Measurements from ENCODE around the gene USE1.

USE1 gene

GRCh38 chr19:17237747-17238706 lies 22.9 kb downstream of the USE1 start:
- DNase-seq = no peak

GRCh38 chr19:17240062-17240752 lies 25.1 kb downstream of the USE1 start:
- no peak for DNase-seq

GRCh38 chr19:17240826-17241399 lies 25.8 kb downstream of the USE1 start:
- DNase-seq = no peak

- DNase-seq = no peak
Measured at GRCh38 chr19:17242431-17243208, 27.5 kb downstream of the USE1 start.

GRCh38 chr19:17243211-17243829 lies 28.2 kb downstream of the USE1 start:
- no peak for DNase-seq

GRCh38 chr19:17243830-17244617 lies 28.9 kb downstream of the USE1 start:
- DNase-seq = no peak

GRCh38 chr19:17244618-17245534 lies 29.7 kb downstream of the USE1 start:
- peak; percentile 20 for DNase-seq

GRCh38 chr19:17245535-17245984 lies 30.4 kb downstream of the USE1 start, which contains the start of gene NR2F6:
TSS of gene NR2F6 (minus strand) at chr19:17245919. CDS start at chr19:17245220, 699 bp downstream.
- DNase-seq = no peak

GRCh38 chr19:17246681-17247425 lies 31.7 kb downstream of the USE1 start:
- DNase-seq = no peak

GRCh38 chr19:17248011-17248776 lies 33.0 kb downstream of the USE1 start:
- DNase-seq = no peak

GRCh38 chr19:17249887-17250548 lies 34.9 kb downstream of the USE1 start:
- no peak for DNase-seq

GRCh38 chr19:17254636-17255035 lies 39.5 kb downstream of the USE1 start:
- DNase-seq = no peak

- DNase-seq = no peak
Measured at GRCh38 chr19:17255150-17255621, 40.0 kb downstream of the USE1 start.

GRCh38 chr19:17256130-17256529 lies 41.0 kb downstream of the USE1 start:
- no peak for DNase-seq

- DNase-seq = no peak
Measured at GRCh38 chr19:17259118-17259780, 44.1 kb downstream of the USE1 start.

GRCh38 chr19:17259934-17260333 lies 44.8 kb downstream of the USE1 start:
- no peak for DNase-seq

GRCh38 chr19:17260842-17261325 lies 45.7 kb downstream of the USE1 start:
- peak; percentile 93 for DNase-seq
